HepG2 (cell line): ENCODE measurements around the gene NFS1. TPM values are rescaled to one million over a fixed set of nuclear protein-coding genes. Genes with fewer than 3 reads are reported as not detected.

Source experiments
- CSRNP1 ChIP-seq: sonication (generic); formaldehyde crosslinking; IDR thresholded peaks from 2 replicates; pipeline ENCODE4 v1.8.1; 2023; ENCODE audit warnings: mild to moderate bottlenecking, missing genetic modification reagents
- GATAD1 ChIP-seq: IDR thresholded peaks from 2 replicates; pipeline ENCODE4 v1.6.1; 2016; ENCODE audit warnings: missing genetic modification reagents, missing compliant biosample characterization
- JDP2 ChIP-seq: sonication (generic); formaldehyde crosslinking; IDR thresholded peaks from 2 replicates; pipeline ENCODE4 v1.8.1; 2022; ENCODE audit warnings: missing genetic modification reagents, borderline replicate concordance
- KAT2B ChIP-seq: fragments of 150-350 bp; IDR thresholded peaks from 2 replicates; pipeline ENCODE4 v1.6.1; 2014; ENCODE audit warnings: low read depth, low read length, borderline replicate concordance
- MAFK ChIP-seq, 2 experiments: IDR thresholded peaks in 1 of 2; conservative IDR thresholded peaks in 1 of 2; 2 replicates each; pipeline ENCODE4 v1.6.1; 2011; ENCODE audit warnings: improper control_type of control experiment in 2 of 2, low read length in 2 of 2
- NCOA5 ChIP-seq: sonication (generic); formaldehyde crosslinking; IDR thresholded peaks from 2 replicates; pipeline ENCODE4 v1.4.0; 2020; ENCODE audit warnings: missing genetic modification reagents
- REL ChIP-seq: sonication (generic); formaldehyde crosslinking; conservative IDR thresholded peaks from 2 replicates; pipeline ENCODE4 v1.8.0; 2022; ENCODE audit warnings: mild to moderate bottlenecking, missing genetic modification reagents, moderate library complexity
- REXO4 ChIP-seq: sonication (generic); formaldehyde crosslinking; IDR thresholded peaks from 2 replicates; pipeline ENCODE4 v1.8.0; 2022; ENCODE audit warnings: missing genetic modification reagents, mild to moderate bottlenecking, borderline replicate concordance
- SNAPC5 ChIP-seq: sonication (generic); formaldehyde crosslinking; IDR thresholded peaks from 2 replicates; pipeline ENCODE4 v1.8.1; 2023; ENCODE audit warnings: mild to moderate bottlenecking, missing genetic modification reagents, borderline replicate concordance
- TAF15 ChIP-seq: fragments of 200-400 bp; formaldehyde crosslinking; IDR thresholded peaks from one replicate; pipeline ENCODE4 v1.6.1; 2018; ENCODE audit warnings: mild to moderate bottlenecking, low read depth, low read length; ENCODE audit not compliant: poor library complexity, severe bottlenecking
- TEF ChIP-seq: sonication (generic); formaldehyde crosslinking; IDR thresholded peaks from 2 replicates; pipeline ENCODE4 v1.5.0; 2020; ENCODE audit warnings: missing genetic modification reagents
- THYN1 ChIP-seq: sonication (generic); formaldehyde crosslinking; IDR thresholded peaks from 2 replicates; pipeline ENCODE4 v1.8.1; 2023; ENCODE audit warnings: low read depth, mild to moderate bottlenecking, moderate library complexity, missing genetic modification reagents, borderline replicate concordance
- ZNF18 ChIP-seq: sonication (generic); formaldehyde crosslinking; IDR thresholded peaks from 2 replicates; pipeline ENCODE4 v1.8.0; 2022; ENCODE audit warnings: mild to moderate bottlenecking, missing genetic modification reagents; ENCODE audit not compliant: insufficient replicate concordance
- ZNF333 ChIP-seq: sonication (generic); formaldehyde crosslinking; IDR thresholded peaks from 2 replicates; pipeline ENCODE4 v1.4.0; 2020; ENCODE audit warnings: mild to moderate bottlenecking, missing genetic modification reagents, borderline replicate concordance
- ZNF577 ChIP-seq: sonication (generic); formaldehyde crosslinking; IDR thresholded peaks from 2 replicates; pipeline ENCODE4 v1.4.0; 2020; ENCODE audit warnings: mild to moderate bottlenecking, low read depth, missing genetic modification reagents, borderline replicate concordance
- ZNF678 ChIP-seq: sonication (generic); formaldehyde crosslinking; IDR thresholded peaks from 2 replicates; pipeline ENCODE4 v1.4.0; 2020; ENCODE audit warnings: mild to moderate bottlenecking, missing genetic modification reagents
- ZNF839 ChIP-seq: sonication (generic); formaldehyde crosslinking; IDR thresholded peaks from 2 replicates; pipeline ENCODE4 v1.4.0; 2020; ENCODE audit warnings: missing genetic modification reagents, mild to moderate bottlenecking, borderline replicate concordance
- polyA plus RNA-seq, 8 experiments: library from polyadenylated mRNA; depleted of rRNA in 3 of 8; stranded (reverse) in 7 of 8; unstranded in 1 of 8; fragments of >200 nt; fragmentation: Illumina TruSeq in 4 of 8; extraction: Trizol in 4 of 8; gene quantifications; 2 replicates each; pipeline versions ENCODE4 v1.2.1 to v1.2.3, GENCODE V29; 2011 to 2016; ENCODE audit warnings: low read depth in 4 of 8, missing spikeins in 1 of 8, mixed read lengths in 1 of 8; ENCODE audit not compliant: insufficient read depth in 1 of 8
- total RNA-seq, 5 experiments: library from RNA; depleted of rRNA; stranded (reverse); fragments of >200 nt; fragmentation: Illumina TruSeq; extraction: Trizol; gene quantifications; 2 replicates each; pipeline ENCODE4 v1.2.3, GENCODE V29; 2016; ENCODE audit warnings: low read depth in 1 of 5
- TF ChIP-seq, protein P1 (sequence below), 2 experiments: IDR thresholded peaks; 2 replicates each; pipeline ENCODE4 v1.6.1; 2011 to 2012; ENCODE audit warnings: low read length in 2 of 2, borderline replicate concordance in 1 of 2, low read depth in 1 of 2, mild to moderate bottlenecking in 1 of 2, moderate library complexity in 1 of 2

NFS1 gene
- total and polyA plus RNA-seq, 2 of the 13 experiments (the other 11 are each of a cell fraction or from before 2014, with no cell fraction given), result 65.9 to 88.1 TPM

DNA sequence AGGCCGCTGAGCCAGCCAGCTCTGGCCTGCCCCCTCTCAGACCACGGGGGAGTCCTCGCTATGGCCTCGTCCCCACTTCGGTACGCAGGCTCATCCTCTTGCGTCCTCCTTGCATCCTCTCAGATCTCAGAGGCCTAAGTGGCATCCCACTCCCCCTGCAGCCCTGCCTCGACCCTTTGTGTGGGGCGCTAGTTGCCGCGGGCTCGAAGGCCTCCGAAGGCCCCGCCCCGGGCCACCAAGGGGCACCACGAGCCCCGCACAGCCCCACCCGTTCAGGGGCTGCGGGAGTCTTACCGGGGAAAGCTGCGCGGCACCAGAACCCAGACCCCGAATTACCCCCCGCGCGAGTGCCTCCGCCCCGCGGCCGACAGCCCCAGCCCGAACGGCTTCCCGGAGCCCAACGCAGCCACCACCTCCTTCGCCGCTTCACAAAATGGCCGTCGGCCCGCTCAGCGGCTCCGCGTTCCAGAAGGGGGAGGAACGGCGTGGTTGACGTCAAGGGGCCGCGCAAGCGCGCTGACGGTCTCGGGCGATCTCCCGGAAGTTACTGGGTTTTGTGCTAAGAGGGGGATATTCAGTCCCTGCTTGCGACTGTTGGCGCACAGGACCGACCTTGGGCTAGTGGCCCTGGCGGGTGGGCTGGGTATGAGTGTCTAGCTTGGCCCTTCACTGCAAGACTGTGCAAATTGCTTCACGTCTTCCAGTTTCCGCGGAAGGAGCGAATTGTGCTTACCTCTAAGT, 34.5 kb downstream of the NFS1 start, which contains the start of the genes CPNE1 and RBM12 (continued):
- TF ChIP-seq, protein P1, sequence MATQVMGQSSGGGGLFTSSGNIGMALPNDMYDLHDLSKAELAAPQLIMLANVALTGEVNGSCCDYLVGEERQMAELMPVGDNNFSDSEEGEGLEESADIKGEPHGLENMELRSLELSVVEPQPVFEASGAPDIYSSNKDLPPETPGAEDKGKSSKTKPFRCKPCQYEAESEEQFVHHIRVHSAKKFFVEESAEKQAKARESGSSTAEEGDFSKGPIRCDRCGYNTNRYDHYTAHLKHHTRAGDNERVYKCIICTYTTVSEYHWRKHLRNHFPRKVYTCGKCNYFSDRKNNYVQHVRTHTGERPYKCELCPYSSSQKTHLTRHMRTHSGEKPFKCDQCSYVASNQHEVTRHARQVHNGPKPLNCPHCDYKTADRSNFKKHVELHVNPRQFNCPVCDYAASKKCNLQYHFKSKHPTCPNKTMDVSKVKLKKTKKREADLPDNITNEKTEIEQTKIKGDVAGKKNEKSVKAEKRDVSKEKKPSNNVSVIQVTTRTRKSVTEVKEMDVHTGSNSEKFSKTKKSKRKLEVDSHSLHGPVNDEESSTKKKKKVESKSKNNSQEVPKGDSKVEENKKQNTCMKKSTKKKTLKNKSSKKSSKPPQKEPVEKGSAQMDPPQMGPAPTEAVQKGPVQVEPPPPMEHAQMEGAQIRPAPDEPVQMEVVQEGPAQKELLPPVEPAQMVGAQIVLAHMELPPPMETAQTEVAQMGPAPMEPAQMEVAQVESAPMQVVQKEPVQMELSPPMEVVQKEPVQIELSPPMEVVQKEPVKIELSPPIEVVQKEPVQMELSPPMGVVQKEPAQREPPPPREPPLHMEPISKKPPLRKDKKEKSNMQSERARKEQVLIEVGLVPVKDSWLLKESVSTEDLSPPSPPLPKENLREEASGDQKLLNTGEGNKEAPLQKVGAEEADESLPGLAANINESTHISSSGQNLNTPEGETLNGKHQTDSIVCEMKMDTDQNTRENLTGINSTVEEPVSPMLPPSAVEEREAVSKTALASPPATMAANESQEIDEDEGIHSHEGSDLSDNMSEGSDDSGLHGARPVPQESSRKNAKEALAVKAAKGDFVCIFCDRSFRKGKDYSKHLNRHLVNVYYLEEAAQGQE (IDR thresholded peaks at IDR 0.05; ENCODE audit: borderline replicate concordance in 1 of 2, low read depth in 1 of 2, low read length in 2 of 2), result peak in 1 of 2 experiments; percentile 78; a peak in 2 of 4 replicates
- TF ChIP-seq ZNF333, result 0 out of 2 replicates have a peak, but pooled peaks have one; percentile 79
- peak; percentile 81 for TF ChIP-seq ZNF678 (CRISPR knock-in tag)
- TF ChIP-seq MAFK (conservative IDR thresholded peaks at IDR 0.05 in 1 of 2, IDR thresholded peaks at IDR 0.05 in 1 of 2; ENCODE audit: low read length in 2 of 2), result peak; percentile 28 to 51; a peak in 3 of 4 replicates
- peak; percentile 98 for TF ChIP-seq ZNF18 (CRISPR knock-in tag)
- peak; percentile 88 for TF ChIP-seq TAF15
- 0 out of 2 replicates have a peak, but pooled peaks have one; percentile 0 for TF ChIP-seq TEF (CRISPR knock-in tag)
- peak; percentile 99; the same call in 1 of the 2 replicates for TF ChIP-seq ZNF839
- peak; percentile 86; the same call in 1 of the 2 replicates for TF ChIP-seq JDP2 (CRISPR knock-in tag)
- TF ChIP-seq REL, result peak; percentile 97
- no peak for TF ChIP-seq NCOA5
- peak; percentile 83 for TF ChIP-seq GATAD1 (CRISPR knock-in tag)
- TF ChIP-seq ZNF577 (CRISPR knock-in tag), result peak; percentile 89
- peak; percentile 95 for TF ChIP-seq CSRNP1 (CRISPR knock-in tag)
- 0 out of 2 replicates have a peak, but pooled peaks have one; percentile 10 for TF ChIP-seq KAT2B
- peak; percentile 96 for TF ChIP-seq REXO4 (CRISPR knock-in tag)
- no peak for TF ChIP-seq THYN1 (CRISPR knock-in tag)
- peak; percentile 96 for TF ChIP-seq SNAPC5 (CRISPR knock-in tag)
